PC-3 (cell line): ENCODE results near the gene TEX264. TPM values are rescaled to one million over a fixed set of nuclear protein-coding genes. Genes with fewer than 3 reads are reported as not detected.
A peak's percentile ranks its signal among the peaks of the same experiment; 100 is the strongest.

Experiments used
- ATAC-seq: fragments of 200-7000 bp; cut with Tn5 transposase; 2 replicates; pipeline ENCODE4 v1.9.1; 2020; ENCODE audit warnings: mild to moderate bottlenecking, moderate library complexity
- BruUV-seq: library from RNA; stranded (reverse); fragments of 400-500 nt; replicated peaks from 2 replicates; lab custom pipeline; 2021; lab: Mats Ljungman, UMichigan
- CTCF ChIA-PET: fragments of 300-600 bp; sonication (Branson Sonifier 250); formaldehyde crosslinking; loops from one replicate; lab custom pipeline; 2022; ENCODE audit warnings: antibody characterized with exemption; lab: Charles Lee
- POLR2A ChIA-PET: fragments of 300-600 bp; sonication (Branson Sonifier 250); formaldehyde crosslinking; loops from one replicate; lab custom pipeline; 2022; ENCODE audit warnings: antibody characterized with exemption; ENCODE audit not compliant: unreplicated experiment; lab: Charles Lee
- DNase-seq: peaks from one replicate; pipeline ENCODE4 v3.0.0-alpha.2; 2015
- H2AFZ ChIP-seq: fragments of 300-600 bp; sonication (generic); 2 replicates; pipeline ENCODE4 v1.6.0; 2016; ENCODE audit warnings: antibody characterized with exemption, low read length
- H3F3A ChIP-seq: fragments of 300-600 bp; sonication (generic); one replicate; pipeline ENCODE4 v1.6.0; 2017; ENCODE audit warnings: antibody characterized with exemption, low read length, control low read depth, mild to moderate bottlenecking; ENCODE audit not compliant: unreplicated experiment
- H3K27ac ChIP-seq: fragments of 300-600 bp; sonication (generic); 2 replicates; pipeline ENCODE4 v1.5.1; 2016; ENCODE audit warnings: mild to moderate bottlenecking, low read length
- H3K27me3 ChIP-seq: fragments of 300-600 bp; sonication (generic); 2 replicates; pipeline ENCODE4 v1.6.1; 2016; ENCODE audit warnings: low read length, mixed read lengths
- H3K36me3 ChIP-seq: fragments of 300-600 bp; sonication (generic); 2 replicates; pipeline ENCODE4 v1.6.1; 2016; ENCODE audit warnings: low read depth, mixed run types, low read length, mixed read lengths
- H3K4me1 ChIP-seq: fragments of 300-600 bp; sonication (generic); 2 replicates; pipeline ENCODE4 v1.5.1; 2016; ENCODE audit warnings: low read length; ENCODE audit not compliant: insufficient read depth
- H3K4me2 ChIP-seq: fragments of 300-600 bp; sonication (generic); 2 replicates; pipeline ENCODE4 v1.6.0; 2016; ENCODE audit warnings: low read length
- H3K4me3 ChIP-seq: fragments of 300-600 bp; sonication (generic); 2 replicates; pipeline ENCODE4 v1.5.1; 2016; ENCODE audit warnings: mild to moderate bottlenecking, low read length, mixed read lengths
- H3K79me2 ChIP-seq: fragments of 300-600 bp; sonication (generic); 2 replicates; pipeline ENCODE4 v1.6.1; 2017; ENCODE audit warnings: low read length, mixed read lengths
- H3K9ac ChIP-seq: fragments of 300-600 bp; sonication (generic); 2 replicates; pipeline ENCODE4 v1.6.0; 2016; ENCODE audit warnings: mild to moderate bottlenecking, low read length
- H3K9me2 ChIP-seq: fragments of 300-600 bp; sonication (generic); replicated peaks from 2 replicates; pipeline ENCODE4 v1.6.1; 2016; ENCODE audit warnings: mixed run types, low read length, mixed read lengths
- H3K9me3 ChIP-seq: fragments of 300-600 bp; sonication (generic); 2 replicates; pipeline ENCODE4 v1.6.1; 2016; ENCODE audit warnings: low read length, mixed read lengths
- H4K20me1 ChIP-seq: fragments of 300-600 bp; sonication (generic); 2 replicates; pipeline ENCODE4 v1.6.1; 2016; ENCODE audit warnings: low read length, mixed read lengths
- EZH2 ChIP-seq: fragments of 300-600 bp; sonication (generic); IDR thresholded peaks from one replicate; pipeline ENCODE4 v1.6.1; 2017; ENCODE audit warnings: antibody characterized with exemption, mild to moderate bottlenecking, low read length; ENCODE audit not compliant: unreplicated experiment
- EZH2phosphoT487 ChIP-seq: fragments of 300-600 bp; sonication (generic); IDR thresholded peaks from 2 replicates; pipeline ENCODE4 v1.6.1; 2018; ENCODE audit warnings: mild to moderate bottlenecking, antibody characterized with exemption, low read length, borderline replicate concordance
- intact Hi-C: fragments of 100-400 bp; cut with micrococcal nuclease; formaldehyde crosslinking; loops from 2 replicates; pipeline ENCODE4 v1.9.0; 2023
- total RNA-seq: library from RNA; depleted of rRNA; stranded (reverse); fragments of >200 nt; gene quantifications from 2 replicates; pipeline ENCODE4 v1.2.3, GENCODE V29; 2014
- TF ChIP-seq, protein P1 (sequence below): fragments of 300-600 bp; sonication (generic); conservative IDR thresholded peaks from 2 replicates; pipeline ENCODE4 v1.5.1; 2017; ENCODE audit warnings: antibody characterized with exemption, low read depth, mild to moderate bottlenecking, low read length

TEX264 gene
- total RNA-seq, 1 experiment from 2014 or later: 85.5 TPM

DNA sequence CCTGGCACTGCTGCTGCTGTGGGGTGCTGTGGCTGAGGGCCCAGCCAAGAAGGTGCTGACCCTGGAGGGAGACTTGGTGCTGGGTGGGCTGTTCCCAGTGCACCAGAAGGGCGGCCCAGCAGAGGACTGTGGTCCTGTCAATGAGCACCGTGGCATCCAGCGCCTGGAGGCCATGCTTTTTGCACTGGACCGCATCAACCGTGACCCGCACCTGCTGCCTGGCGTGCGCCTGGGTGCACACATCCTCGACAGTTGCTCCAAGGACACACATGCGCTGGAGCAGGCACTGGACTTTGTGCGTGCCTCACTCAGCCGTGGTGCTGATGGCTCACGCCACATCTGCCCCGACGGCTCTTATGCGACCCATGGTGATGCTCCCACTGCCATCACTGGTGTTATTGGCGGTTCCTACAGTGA lies 38.0 kb downstream of the TEX264 start:
- no peaks in the 10 kb centered on the region for H3K36me3 ChIP-seq
- no peaks in the 10 kb centered on the region for H3K27me3 ChIP-seq
- H3K4me2 ChIP-seq: no peak overlapping the region
- ATAC-seq: no peak
- no peak overlapping the region for H3K27ac ChIP-seq
- H3K9ac ChIP-seq: no peak overlapping the region
- no peaks in the 10 kb centered on the region for H3K79me2 ChIP-seq
- no peaks in the 10 kb centered on the region for H4K20me1 ChIP-seq
- H3K9me2 ChIP-seq: no peaks in the 10 kb centered on the region
- no peaks in the 10 kb centered on the region for H3F3A ChIP-seq
- H3K4me3 ChIP-seq: no peak overlapping the region
- no peak for DNase-seq
- TF ChIP-seq EZH2phosphoT487 (no peak), EZH2 (no peak)
- TF ChIP-seq, protein P1, sequence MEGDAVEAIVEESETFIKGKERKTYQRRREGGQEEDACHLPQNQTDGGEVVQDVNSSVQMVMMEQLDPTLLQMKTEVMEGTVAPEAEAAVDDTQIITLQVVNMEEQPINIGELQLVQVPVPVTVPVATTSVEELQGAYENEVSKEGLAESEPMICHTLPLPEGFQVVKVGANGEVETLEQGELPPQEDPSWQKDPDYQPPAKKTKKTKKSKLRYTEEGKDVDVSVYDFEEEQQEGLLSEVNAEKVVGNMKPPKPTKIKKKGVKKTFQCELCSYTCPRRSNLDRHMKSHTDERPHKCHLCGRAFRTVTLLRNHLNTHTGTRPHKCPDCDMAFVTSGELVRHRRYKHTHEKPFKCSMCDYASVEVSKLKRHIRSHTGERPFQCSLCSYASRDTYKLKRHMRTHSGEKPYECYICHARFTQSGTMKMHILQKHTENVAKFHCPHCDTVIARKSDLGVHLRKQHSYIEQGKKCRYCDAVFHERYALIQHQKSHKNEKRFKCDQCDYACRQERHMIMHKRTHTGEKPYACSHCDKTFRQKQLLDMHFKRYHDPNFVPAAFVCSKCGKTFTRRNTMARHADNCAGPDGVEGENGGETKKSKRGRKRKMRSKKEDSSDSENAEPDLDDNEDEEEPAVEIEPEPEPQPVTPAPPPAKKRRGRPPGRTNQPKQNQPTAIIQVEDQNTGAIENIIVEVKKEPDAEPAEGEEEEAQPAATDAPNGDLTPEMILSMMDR: no peak
- ChIA-PET POLR2A (no interaction called here), CTCF (no interaction called here)
- H2AFZ ChIP-seq: no peak overlapping the region
- intact Hi-C loops: no loop called here
- no peaks in the 10 kb centered on the region for H3K4me1 ChIP-seq
- no peaks in the 10 kb centered on the region for H3K9me3 ChIP-seq
- BruUV-seq: no TSS peak

DNA sequence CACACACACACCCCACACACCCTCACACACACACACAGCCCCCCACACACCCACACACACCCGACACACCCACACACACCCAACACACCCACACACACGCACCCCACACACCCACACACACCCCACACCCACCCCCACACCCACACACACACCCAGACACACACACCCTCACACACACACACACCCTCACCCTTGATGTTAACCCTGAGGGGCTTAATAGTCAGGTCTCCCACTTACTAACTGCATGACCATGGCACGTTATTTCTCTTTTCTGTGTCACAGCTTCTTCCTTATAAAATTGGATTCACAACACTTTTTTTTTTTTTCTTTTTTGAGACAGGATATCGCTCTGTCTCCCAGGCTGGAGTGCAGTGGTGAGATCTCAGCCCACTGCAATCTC lies 38.6 kb downstream of the TEX264 start:
- BruUV-seq: no TSS peak
- H3K4me1 ChIP-seq: no peaks in the 10 kb centered on the region
- no peak overlapping the region for H3K4me2 ChIP-seq
- no peaks in the 10 kb centered on the region for H4K20me1 ChIP-seq
- H3K79me2 ChIP-seq: no peaks in the 10 kb centered on the region
- CTCF ChIA-PET: no interaction called here
- H3K9ac ChIP-seq: no peak overlapping the region
- H3K4me3 ChIP-seq: no peak overlapping the region
- H3K27ac ChIP-seq: no peak overlapping the region
- no peaks in the 10 kb centered on the region for H3K27me3 ChIP-seq
- no peaks in the 10 kb centered on the region for H3K9me2 ChIP-seq
- intact Hi-C loops: no loop called here
- DNase-seq: no peak
- no peak for ATAC-seq
- no peaks in the 10 kb centered on the region for H3K36me3 ChIP-seq
- TF ChIP-seq EZH2phosphoT487 (no peak), EZH2 (no peak)
- TF ChIP-seq, protein P1: no peak
- no peaks in the 10 kb centered on the region for H3F3A ChIP-seq
- H3K9me3 ChIP-seq: no peaks in the 10 kb centered on the region
- POLR2A ChIA-PET: no interaction called here
- no peak overlapping the region for H2AFZ ChIP-seq

DNA sequence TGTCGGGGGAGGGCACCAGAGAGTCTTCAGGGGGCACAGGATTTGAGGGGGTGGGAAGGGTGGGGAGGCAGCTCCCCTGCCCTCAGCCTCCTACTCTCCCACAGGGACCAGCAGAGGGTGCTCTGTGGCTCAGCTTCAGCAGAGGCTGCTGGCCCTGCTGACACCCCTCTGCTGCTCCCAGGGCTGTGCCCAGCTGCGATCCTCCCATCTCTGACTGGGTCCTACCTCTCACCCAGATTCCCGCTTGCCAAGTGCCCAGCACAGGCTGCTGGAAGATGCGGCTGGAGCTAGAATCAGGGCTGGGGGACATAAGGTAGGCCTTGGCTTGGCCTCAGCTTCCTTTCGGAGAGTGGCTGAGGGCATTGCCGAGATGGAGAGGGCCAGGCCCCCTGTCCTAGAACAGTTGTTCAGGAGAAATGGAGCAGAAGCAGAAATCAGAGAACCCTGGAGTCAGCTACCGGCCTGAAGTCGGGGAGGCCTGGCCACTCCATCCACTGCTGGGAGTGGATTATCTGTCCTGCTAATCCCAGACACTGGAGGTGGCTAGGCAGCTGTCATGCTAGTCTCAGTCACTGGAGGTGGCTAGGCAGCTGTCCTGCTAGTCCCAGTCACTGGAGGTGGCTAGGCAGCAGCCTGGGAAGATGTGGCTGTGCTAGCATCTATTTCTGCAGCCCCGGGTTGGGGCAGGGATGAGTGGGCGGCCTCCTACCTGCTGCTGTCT lies 39.7 kb downstream of the TEX264 start:
- Histone ChIP-seq H4K20me1 (no peaks in the 10 kb centered on the region), H3K9me3 (no peaks in the 10 kb centered on the region), H3K9me2 (no peaks in the 10 kb centered on the region), H3K27me3 (no peaks in the 10 kb centered on the region), H3K79me2 (no peaks in the 10 kb centered on the region), H3K27ac (no peak overlapping the region), H3K4me3 (no peak overlapping the region), H2AFZ (no peak overlapping the region), H3K4me2 (no peak overlapping the region), H3K36me3 (no peaks in the 10 kb centered on the region), H3K4me1 (no peaks in the 10 kb centered on the region), H3K9ac (no peak overlapping the region), H3F3A (no peaks in the 10 kb centered on the region)
- no peak for TF ChIP-seq EZH2phosphoT487
- no peak for TF ChIP-seq EZH2
- TF ChIP-seq, protein P1: peak; percentile 35; the same call in 1 of the 2 replicates
- POLR2A ChIA-PET: no interaction called here
- ATAC-seq: peak; percentile 48
- no TSS peak for BruUV-seq
- intact Hi-C loops: no loop called here
- CTCF ChIA-PET: no interaction called here
- peak; percentile 44 for DNase-seq
